SK-N-SH (cell line): ENCODE results near the gene CDCA8.

Source experiments
- CTCF ChIP-seq: fragments of 200-600 bp; sonication (generic); IDR thresholded peaks from 2 replicates; pipeline ENCODE4 v1.6.1; 2017; ENCODE audit warnings: antibody characterized with exemption, mild to moderate bottlenecking, moderate library complexity
- ELF1 ChIP-seq: IDR thresholded peaks from 2 replicates; pipeline ENCODE4 v1.4.0; 2012
- EZH2phosphoT487 ChIP-seq: fragments of 200-600 bp; sonication (generic); IDR thresholded peaks from 2 replicates; pipeline ENCODE4 v1.6.1; 2017; ENCODE audit warnings: low read depth, mixed run types, mild to moderate bottlenecking, antibody characterized with exemption, moderate library complexity, borderline replicate concordance
- GABPA ChIP-seq: IDR thresholded peaks from 2 replicates; pipeline ENCODE4 v1.4.0; 2012; ENCODE audit warnings: low read depth, mild to moderate bottlenecking
- MXI1 ChIP-seq: IDR thresholded peaks from 2 replicates; pipeline ENCODE4 v1.6.1; 2012; ENCODE audit warnings: mild to moderate bottlenecking, low read depth, low read length, improper control_type of control experiment
- PBX3 ChIP-seq: IDR thresholded peaks from 2 replicates; pipeline ENCODE4; 2012
- POLR2AphosphoS5 ChIP-seq: IDR thresholded peaks from 2 replicates; pipeline ENCODE4 v1.6.1; 2012; ENCODE audit warnings: low read depth, low read length
- SMC3 ChIP-seq: IDR thresholded peaks from 2 replicates; pipeline ENCODE4 v1.6.1; 2012; ENCODE audit warnings: low read depth, low read length, improper control_type of control experiment
- TCF12 ChIP-seq: IDR thresholded peaks from 2 replicates; pipeline ENCODE4 v1.4.0; 2012
- TEAD4 ChIP-seq: IDR thresholded peaks from 2 replicates; pipeline ENCODE4 v1.4.0; 2012; ENCODE audit warnings: mild to moderate bottlenecking, borderline replicate concordance; ENCODE audit not compliant: insufficient read depth
- TF ChIP-seq, protein P1 (sequence below): IDR thresholded peaks from 2 replicates; pipeline ENCODE4 v1.4.0; 2012; ENCODE audit warnings: low read depth

DNA sequence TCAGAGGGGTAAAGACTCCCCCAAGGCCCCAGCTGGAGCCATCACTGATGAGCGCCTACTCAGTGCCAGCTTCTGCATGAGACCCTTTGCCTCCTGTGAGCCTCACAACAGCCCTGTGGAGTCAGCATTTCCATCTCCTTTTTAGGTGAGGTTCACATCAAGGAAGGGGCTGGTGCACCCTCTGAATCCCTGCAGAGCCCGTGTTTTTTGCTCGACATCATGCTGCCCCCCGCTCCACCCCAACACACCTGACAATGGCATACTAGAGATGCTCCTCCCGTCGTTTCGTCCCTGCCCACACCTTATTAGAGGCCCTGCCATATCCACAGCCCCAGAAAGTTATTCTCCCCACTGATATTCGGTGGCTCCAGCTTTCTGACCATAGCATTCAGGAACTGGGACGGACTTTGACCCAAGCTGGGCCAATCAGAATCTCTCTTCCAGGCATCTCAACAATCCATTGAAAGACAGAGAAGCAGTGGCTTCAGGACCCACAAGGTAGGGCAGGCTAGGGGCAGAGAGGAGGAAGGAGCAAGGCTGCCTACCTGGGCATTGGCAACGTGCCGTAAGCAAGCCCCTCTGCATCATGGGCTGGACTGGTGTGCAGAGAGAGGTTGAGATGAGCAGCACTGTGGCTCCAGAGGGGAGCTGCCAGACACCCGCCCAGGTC lies 39.9 kb downstream of the CDCA8 start:
- no peak for TF ChIP-seq CTCF
- no peak for TF ChIP-seq POLR2AphosphoS5
- no peak for TF ChIP-seq MXI1
- no peak for TF ChIP-seq ELF1
- no peak for TF ChIP-seq SMC3
- TF ChIP-seq GABPA: no peak
- no peak for TF ChIP-seq PBX3
- TF ChIP-seq TCF12: no peak
- TF ChIP-seq, protein P1, sequence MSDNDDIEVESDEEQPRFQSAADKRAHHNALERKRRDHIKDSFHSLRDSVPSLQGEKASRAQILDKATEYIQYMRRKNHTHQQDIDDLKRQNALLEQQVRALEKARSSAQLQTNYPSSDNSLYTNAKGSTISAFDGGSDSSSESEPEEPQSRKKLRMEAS: no peak
- no peak for TF ChIP-seq TEAD4
- TF ChIP-seq EZH2phosphoT487: no peak
